Gastrocnemius medialis (tissue), 4 donors: ENCODE measurements around the gene FGFRL1.

Source experiments
- POLR2A ChIP-seq, 2 donors: fragments of 450-650 bp; IDR thresholded peaks; one replicate each; pipeline ENCODE4 v1.6.1; 2017; ENCODE audit warnings: antibody characterized with exemption in 2 of 2, mild to moderate bottlenecking in 2 of 2, moderate library complexity in 2 of 2
- TF ChIP-seq, protein P1 (sequence below), 5 experiments: fragments of 450-650 bp in 3 of 5; fragments of 200-600 bp in 2 of 5; sonication (generic) in 2 of 5; IDR thresholded peaks in 4 of 5; conservative IDR thresholded peaks in 1 of 5; 1 replicate in 4 of 5; 2 replicates in 1 of 5; pipeline ENCODE4 v1.5.1; 2016 to 2019; ENCODE audit warnings: antibody characterized with exemption in 5 of 5, mild to moderate bottlenecking in 3 of 5, moderate library complexity in 3 of 5

DNA sequence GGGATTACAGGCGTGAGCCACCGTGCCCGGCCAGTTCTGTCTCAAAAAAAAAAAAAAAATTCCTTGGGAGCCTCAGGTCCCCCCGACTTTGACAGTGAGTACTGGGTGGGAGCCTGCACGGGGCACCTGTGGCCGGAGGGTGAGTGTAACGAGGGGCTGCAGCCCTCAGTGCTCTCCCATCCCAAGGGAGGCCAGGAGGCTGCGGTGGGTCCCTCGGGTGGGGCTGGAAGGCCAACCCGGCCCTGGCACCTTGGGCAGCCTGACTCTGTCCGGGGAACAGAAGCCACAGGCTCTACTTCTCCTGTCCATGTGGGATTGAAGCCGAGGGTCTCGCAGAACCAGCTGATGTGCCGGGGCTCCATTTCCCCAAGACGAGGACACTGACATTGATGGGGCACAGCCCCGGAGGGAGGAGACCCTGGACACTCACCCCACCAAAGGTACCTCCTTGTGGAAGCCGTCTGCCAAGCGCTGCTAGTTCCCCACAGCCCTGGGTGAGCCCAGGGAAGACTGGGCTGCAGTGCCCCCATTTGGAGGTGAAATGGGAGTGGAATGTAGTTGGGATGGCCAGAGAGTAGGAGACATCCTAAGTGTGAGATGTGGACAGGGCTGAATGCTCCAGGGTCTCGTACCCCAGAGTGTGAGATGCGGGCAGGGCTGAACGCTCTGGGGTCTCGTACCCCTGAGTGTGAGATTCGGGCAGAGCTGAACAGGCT lies 16.0 kb upstream of the FGFRL1 start:
- TF ChIP-seq, protein P1, sequence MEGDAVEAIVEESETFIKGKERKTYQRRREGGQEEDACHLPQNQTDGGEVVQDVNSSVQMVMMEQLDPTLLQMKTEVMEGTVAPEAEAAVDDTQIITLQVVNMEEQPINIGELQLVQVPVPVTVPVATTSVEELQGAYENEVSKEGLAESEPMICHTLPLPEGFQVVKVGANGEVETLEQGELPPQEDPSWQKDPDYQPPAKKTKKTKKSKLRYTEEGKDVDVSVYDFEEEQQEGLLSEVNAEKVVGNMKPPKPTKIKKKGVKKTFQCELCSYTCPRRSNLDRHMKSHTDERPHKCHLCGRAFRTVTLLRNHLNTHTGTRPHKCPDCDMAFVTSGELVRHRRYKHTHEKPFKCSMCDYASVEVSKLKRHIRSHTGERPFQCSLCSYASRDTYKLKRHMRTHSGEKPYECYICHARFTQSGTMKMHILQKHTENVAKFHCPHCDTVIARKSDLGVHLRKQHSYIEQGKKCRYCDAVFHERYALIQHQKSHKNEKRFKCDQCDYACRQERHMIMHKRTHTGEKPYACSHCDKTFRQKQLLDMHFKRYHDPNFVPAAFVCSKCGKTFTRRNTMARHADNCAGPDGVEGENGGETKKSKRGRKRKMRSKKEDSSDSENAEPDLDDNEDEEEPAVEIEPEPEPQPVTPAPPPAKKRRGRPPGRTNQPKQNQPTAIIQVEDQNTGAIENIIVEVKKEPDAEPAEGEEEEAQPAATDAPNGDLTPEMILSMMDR (IDR thresholded peaks at IDR 0.05 in 4 of 5, conservative IDR thresholded peaks at IDR 0.05 in 1 of 5): no peak
- no peak for TF ChIP-seq POLR2A (IDR thresholded peaks at IDR 0.05)
